H1 (cell line): Measurements from ENCODE around the gene CRYM.
"Not testable (repeated sequence)": the region's sequence is repeated elsewhere in the genome, so short reads cannot be mapped to it uniquely, and the experiment has no call there.

Experiments
- CHD2 ChIP-seq: IDR thresholded peaks from 2 replicates; pipeline ENCODE4 v1.6.1; 2012; ENCODE audit warnings: low read length, improper control_type of control experiment
- EP300 ChIP-seq, 2 experiments: IDR thresholded peaks; 1 replicate in 1 of 2; 2 replicates in 1 of 2; pipeline ENCODE4 v1.6.1; 2011 to 2012; ENCODE audit warnings: low read depth in 2 of 2, low read length in 2 of 2, mild to moderate bottlenecking in 2 of 2, borderline replicate concordance in 1 of 2, inconsistent platforms in 1 of 2, moderate library complexity in 1 of 2
- EZH2 ChIP-seq: fragments of 200-600 bp; sonication (generic); IDR thresholded peaks from 2 replicates; pipeline ENCODE4 v1.7.1; 2012; ENCODE audit warnings: low read depth, mild to moderate bottlenecking, moderate library complexity, low read length, inconsistent platforms; ENCODE audit not compliant: severe bottlenecking
- POLR2A ChIP-seq, 2 experiments: IDR thresholded peaks; 1 replicate in 1 of 2; 2 replicates in 1 of 2; pipeline ENCODE4 v1.6.1; 2011; ENCODE audit warnings: low read depth in 2 of 2, low read length in 2 of 2, mild to moderate bottlenecking in 2 of 2; ENCODE audit errors: control extremely low read depth in 1 of 2
- TF ChIP-seq, protein P1 (sequence below), 3 experiments: IDR thresholded peaks; 1 replicate in 2 of 3; 2 replicates in 1 of 3; pipeline versions ENCODE4 v1.5.1 to v1.6.1; 2011; ENCODE audit warnings: low read length in 3 of 3, mild to moderate bottlenecking in 3 of 3, inconsistent platforms in 2 of 3, low read depth in 1 of 3, moderate library complexity in 1 of 3; ENCODE audit not compliant: insufficient read depth in 1 of 3; ENCODE audit errors: control extremely low read depth in 1 of 3

DNA sequence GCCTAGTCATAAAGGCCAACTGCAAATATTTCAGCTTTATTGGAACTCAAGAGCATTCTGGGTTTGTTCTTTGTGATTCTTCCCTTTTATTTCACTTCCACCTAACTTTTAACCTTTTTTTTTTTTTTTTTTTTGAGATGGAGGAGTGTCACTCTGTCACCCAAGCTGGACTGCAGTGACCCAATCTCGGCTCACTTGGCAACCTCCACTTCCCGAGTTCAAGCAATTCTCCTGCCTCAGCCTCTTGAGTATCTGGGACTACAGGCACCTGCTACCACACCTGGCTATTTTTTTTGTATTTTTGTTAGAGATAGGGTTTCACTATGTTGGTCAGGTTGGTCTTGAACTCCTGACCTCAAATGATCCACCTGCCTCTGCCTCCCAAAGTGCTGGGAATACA, 44.2 kb upstream of the CRYM start:
- TF ChIP-seq, protein P1, sequence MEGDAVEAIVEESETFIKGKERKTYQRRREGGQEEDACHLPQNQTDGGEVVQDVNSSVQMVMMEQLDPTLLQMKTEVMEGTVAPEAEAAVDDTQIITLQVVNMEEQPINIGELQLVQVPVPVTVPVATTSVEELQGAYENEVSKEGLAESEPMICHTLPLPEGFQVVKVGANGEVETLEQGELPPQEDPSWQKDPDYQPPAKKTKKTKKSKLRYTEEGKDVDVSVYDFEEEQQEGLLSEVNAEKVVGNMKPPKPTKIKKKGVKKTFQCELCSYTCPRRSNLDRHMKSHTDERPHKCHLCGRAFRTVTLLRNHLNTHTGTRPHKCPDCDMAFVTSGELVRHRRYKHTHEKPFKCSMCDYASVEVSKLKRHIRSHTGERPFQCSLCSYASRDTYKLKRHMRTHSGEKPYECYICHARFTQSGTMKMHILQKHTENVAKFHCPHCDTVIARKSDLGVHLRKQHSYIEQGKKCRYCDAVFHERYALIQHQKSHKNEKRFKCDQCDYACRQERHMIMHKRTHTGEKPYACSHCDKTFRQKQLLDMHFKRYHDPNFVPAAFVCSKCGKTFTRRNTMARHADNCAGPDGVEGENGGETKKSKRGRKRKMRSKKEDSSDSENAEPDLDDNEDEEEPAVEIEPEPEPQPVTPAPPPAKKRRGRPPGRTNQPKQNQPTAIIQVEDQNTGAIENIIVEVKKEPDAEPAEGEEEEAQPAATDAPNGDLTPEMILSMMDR (IDR thresholded peaks at IDR 0.05; ENCODE audit: control extremely low read depth in 1 of 3, insufficient read depth in 1 of 3, low read depth in 1 of 3, low read length in 3 of 3) = not testable (repeated sequence)
- TF ChIP-seq POLR2A (IDR thresholded peaks at IDR 0.05; ENCODE audit: control extremely low read depth in 1 of 2, low read depth in 2 of 2, low read length in 2 of 2); EP300 (IDR thresholded peaks at IDR 0.05; ENCODE audit: borderline replicate concordance in 1 of 2, low read depth in 2 of 2, low read length in 2 of 2); EZH2; CHD2: not testable (repeated sequence)
